Measurements from ENCODE around the gene OR6J1. TPM values are rescaled to one million over a fixed set of nuclear protein-coding genes. Genes with fewer than 3 reads are reported as not detected.

The OR6J1 gene
- total RNA-seq, 1 donor = not detected

- peak; percentile 88 for DNase-seq (ENCODE audit: insufficient read length, low spot score, missing footprints)
- TF ChIP-seq CTCF (IDR thresholded peaks at IDR 0.05; ENCODE audit: extremely low read depth, low read depth, low read length) = no peak
- H4K20me1 ChIP-seq (ENCODE audit: insufficient read depth, low read length) = no peaks in the 10 kb centered on the region
- peaks cover 15% of the 10 kb centered on the region for H3K4me1 ChIP-seq (ENCODE audit: insufficient read depth, low read length)
- H3K9me3 ChIP-seq (ENCODE audit: low read depth, low read length) = no peaks in the 10 kb centered on the region
- H2AFZ ChIP-seq (ENCODE audit: low read length) = no peak overlapping the region
- H3K79me2 ChIP-seq (ENCODE audit: insufficient read depth, low read length) = no peaks in the 10 kb centered on the region
- H3K27ac ChIP-seq (ENCODE audit: low read depth, low read length) = peak overlapping the region; percentile 94
- H3K27me3 ChIP-seq (ENCODE audit: insufficient read depth, low read length) = no peaks in the 10 kb centered on the region
- H3K4me2 ChIP-seq (ENCODE audit: insufficient read depth, low read length) = peak overlapping the region; percentile 46
- H3K36me3 ChIP-seq (ENCODE audit: insufficient read depth, low read length) = peaks cover 29% of the 10 kb centered on the region
- H3K4me3 ChIP-seq (ENCODE audit: insufficient read depth, low read length) = no peak overlapping the region
Observed at GRCh38 chr14:22614240-22614799, 29.8 kb downstream of the OR6J1 start.

- TF ChIP-seq CTCF (IDR thresholded peaks at IDR 0.05; ENCODE audit: extremely low read depth, low read depth, low read length) = no peak
- no peaks in the 10 kb centered on the region for H3K27me3 ChIP-seq (ENCODE audit: insufficient read depth, low read length)
- H4K20me1 ChIP-seq (ENCODE audit: insufficient read depth, low read length) = no peaks in the 10 kb centered on the region
- H3K9me3 ChIP-seq (ENCODE audit: low read depth, low read length) = no peaks in the 10 kb centered on the region
- peaks cover 15% of the 10 kb centered on the region for H3K4me1 ChIP-seq (ENCODE audit: insufficient read depth, low read length)
- H3K27ac ChIP-seq (ENCODE audit: low read depth, low read length) = peak overlapping the region; percentile 94
- no peak for DNase-seq (ENCODE audit: insufficient read length, low spot score, missing footprints)
- no peak overlapping the region for H2AFZ ChIP-seq (ENCODE audit: low read length)
- H3K36me3 ChIP-seq (ENCODE audit: insufficient read depth, low read length) = peaks cover 32% of the 10 kb centered on the region
- H3K4me2 ChIP-seq (ENCODE audit: insufficient read depth, low read length) = peak overlapping the region; percentile 46
- H3K79me2 ChIP-seq (ENCODE audit: insufficient read depth, low read length) = no peaks in the 10 kb centered on the region
- H3K4me3 ChIP-seq (ENCODE audit: insufficient read depth, low read length) = no peak overlapping the region
Observed at GRCh38 chr14:22613736-22614239, 30.4 kb downstream of the OR6J1 start.

GRCh38 chr14:22613106-22613695 lies 31.0 kb downstream of the OR6J1 start:
- Histone ChIP-seq H3K4me3 (ENCODE audit: insufficient read depth, low read length) (no peak overlapping the region), H3K4me2 (ENCODE audit: insufficient read depth, low read length) (peak overlapping the region; percentile 46), H2AFZ (ENCODE audit: low read length) (no peak overlapping the region), H3K79me2 (ENCODE audit: insufficient read depth, low read length) (no peaks in the 10 kb centered on the region), H3K9me3 (ENCODE audit: low read depth, low read length) (no peaks in the 10 kb centered on the region), H3K36me3 (ENCODE audit: insufficient read depth, low read length) (peaks cover 37% of the 10 kb centered on the region), H3K27ac (ENCODE audit: low read depth, low read length) (peak overlapping the region; percentile 94), H3K4me1 (ENCODE audit: insufficient read depth, low read length) (peaks cover 15% of the 10 kb centered on the region), H3K27me3 (ENCODE audit: insufficient read depth, low read length) (no peaks in the 10 kb centered on the region), H4K20me1 (ENCODE audit: insufficient read depth, low read length) (no peaks in the 10 kb centered on the region)
- DNase-seq (ENCODE audit: insufficient read length, low spot score, missing footprints) = no peak
- TF ChIP-seq CTCF (IDR thresholded peaks at IDR 0.05; ENCODE audit: extremely low read depth, low read depth, low read length) = peak; percentile 39

- Histone ChIP-seq H3K9me3 (ENCODE audit: low read depth, low read length) (no peaks in the 10 kb centered on the region), H3K36me3 (ENCODE audit: insufficient read depth, low read length) (peaks cover 53% of the 10 kb centered on the region), H4K20me1 (ENCODE audit: insufficient read depth, low read length) (no peaks in the 10 kb centered on the region), H3K27ac (ENCODE audit: low read depth, low read length) (no peak overlapping the region), H3K4me3 (ENCODE audit: insufficient read depth, low read length) (no peak overlapping the region), H3K27me3 (ENCODE audit: insufficient read depth, low read length) (no peaks in the 10 kb centered on the region), H3K4me2 (ENCODE audit: insufficient read depth, low read length) (no peak overlapping the region), H3K4me1 (ENCODE audit: insufficient read depth, low read length) (peaks cover 29% of the 10 kb centered on the region), H3K79me2 (ENCODE audit: insufficient read depth, low read length) (no peaks in the 10 kb centered on the region), H2AFZ (ENCODE audit: low read length) (no peak overlapping the region)
- TF ChIP-seq CTCF (IDR thresholded peaks at IDR 0.05; ENCODE audit: extremely low read depth, low read depth, low read length) = no peak
- no peak for DNase-seq (ENCODE audit: insufficient read length, low spot score, missing footprints)
Observed at GRCh38 chr14:22610931-22611330, 33.2 kb downstream of the OR6J1 start.
